Hepatocyte (in vitro differentiated cells): ENCODE results near the gene GRIK4. TPM values are rescaled to one million over a fixed set of nuclear protein-coding genes. Genes with fewer than 3 reads are reported as not detected.

Experiments
- DNase-seq: peaks from one replicate; pipeline ENCODE4 v3.0.0-alpha.2; 2016; ENCODE audit warnings: low spot score
- H2AFZ ChIP-seq: fragments of 200-600 bp; sonication (generic); 2 replicates; pipeline ENCODE4 v1.6.0; 2016; ENCODE audit warnings: antibody characterized with exemption, mild to moderate bottlenecking
- H3K27ac ChIP-seq: fragments of 200-600 bp; sonication (generic); 2 replicates; pipeline ENCODE4 v1.5.1; 2016; ENCODE audit warnings: mild to moderate bottlenecking
- H3K27me3 ChIP-seq: fragments of 200-600 bp; sonication (generic); 2 replicates; pipeline ENCODE4 v1.6.1; 2016
- H3K36me3 ChIP-seq: fragments of 200-600 bp; sonication (generic); replicated peaks from 2 replicates; pipeline ENCODE4 v1.5.1; 2016; ENCODE audit warnings: low read depth; ENCODE audit not compliant: insufficient read depth
- H3K4me1 ChIP-seq: fragments of 200-600 bp; sonication (generic); 2 replicates; pipeline ENCODE4 v1.5.1; 2016; ENCODE audit warnings: mild to moderate bottlenecking, moderate library complexity; ENCODE audit not compliant: insufficient read depth
- H3K4me2 ChIP-seq: fragments of 200-600 bp; sonication (generic); 2 replicates; pipeline ENCODE4 v1.6.0; 2016
- H3K4me3 ChIP-seq: fragments of 200-600 bp; sonication (generic); 2 replicates; pipeline ENCODE4 v1.5.1; 2016; ENCODE audit warnings: mild to moderate bottlenecking
- H3K79me2 ChIP-seq: fragments of 200-600 bp; sonication (generic); 2 replicates; pipeline ENCODE4 v1.6.0; 2017; ENCODE audit warnings: mild to moderate bottlenecking
- H3K9me2 ChIP-seq: fragments of 200-600 bp; sonication (generic); replicated peaks from 2 replicates; pipeline ENCODE4 v1.6.0; 2017; ENCODE audit warnings: mild to moderate bottlenecking; ENCODE audit not compliant: insufficient read depth
- H3K9me3 ChIP-seq: fragments of 200-600 bp; sonication (generic); 2 replicates; pipeline ENCODE4 v1.5.1; 2016; ENCODE audit warnings: low read depth, mild to moderate bottlenecking
- H4K20me1 ChIP-seq: fragments of 200-600 bp; sonication (generic); 2 replicates; pipeline ENCODE4 v1.6.0; 2016; ENCODE audit warnings: mild to moderate bottlenecking; ENCODE audit not compliant: insufficient read depth, poor library complexity, severe bottlenecking
- EZH2 ChIP-seq: fragments of 200-600 bp; sonication (generic); IDR thresholded peaks from 2 replicates; pipeline ENCODE4 v1.6.1; 2016; ENCODE audit warnings: antibody characterized with exemption, mild to moderate bottlenecking, borderline replicate concordance
- EZH2phosphoT487 ChIP-seq: fragments of 200-600 bp; sonication (generic); IDR thresholded peaks from one replicate; pipeline ENCODE4 v1.6.1; 2018; ENCODE audit warnings: antibody characterized with exemption, mild to moderate bottlenecking, low read depth, moderate library complexity; ENCODE audit not compliant: unreplicated experiment, severe bottlenecking
- WGBS: methylation state at CpG from one replicate; pipeline ENCODE4 v1.1.6; 2016; ENCODE audit warnings: low lambda C conversion rate; ENCODE audit errors: missing lambda C conversion rate; 5-methylcytosine and 5-hydroxymethylcytosine counted together
- polyA plus RNA-seq: library from polyadenylated mRNA; unstranded; fragments of >200 nt; fragmentation: Nextera tagmentation; extraction: Ambion mirVana; gene quantifications from 2 replicates; pipeline ENCODE4 v1.2.1, GENCODE V29; 2016
- total RNA-seq: library from RNA; depleted of rRNA; stranded (reverse); fragments of >200 nt; gene quantifications from 2 replicates; pipeline ENCODE4 v1.2.3, GENCODE V29; 2014
- TF ChIP-seq, protein P1 (sequence below): fragments of 200-600 bp; sonication (generic); IDR thresholded peaks from 2 replicates; pipeline ENCODE4 v1.5.1; 2016; ENCODE audit warnings: antibody characterized with exemption, mild to moderate bottlenecking; ENCODE audit not compliant: poor library complexity

Gene GRIK4
- total and polyA plus RNA-seq, 2 experiments from 2014 or later, result 1.5 to 2.3 TPM

DNA sequence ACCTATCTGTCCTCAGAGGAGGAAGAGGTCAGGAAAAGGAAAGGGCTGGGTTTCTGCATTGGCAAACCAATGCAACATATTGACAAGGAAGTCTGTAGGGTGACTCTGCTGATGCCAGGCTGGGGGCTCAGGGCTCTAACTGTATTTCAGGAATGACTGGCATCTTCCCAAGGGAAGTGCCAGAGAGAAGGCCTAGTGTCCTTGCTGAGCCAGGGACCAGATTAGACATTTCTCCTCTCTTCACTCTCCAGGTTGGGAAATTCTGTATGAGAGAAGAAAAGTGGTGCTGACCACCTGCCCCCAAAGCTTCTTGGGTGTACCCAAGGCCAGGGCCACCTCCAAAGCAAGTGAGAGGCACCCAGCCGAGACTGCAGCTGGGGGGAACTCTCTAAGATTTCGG is 27.2 kb downstream of the GRIK4 start:
- H3K9me3 ChIP-seq, result no peaks in the 10 kb centered on the region
- H3K27ac ChIP-seq, result no peak overlapping the region
- DNase-seq, result no peak
- WGBS, result 100% methylated on average over 2 of the region's 2 CpGs
- H3K79me2 ChIP-seq, result no peaks in the 10 kb centered on the region
- no peaks in the 10 kb centered on the region for H4K20me1 ChIP-seq
- no peaks in the 10 kb centered on the region for H3K9me2 ChIP-seq
- TF ChIP-seq EZH2, result no peak
- TF ChIP-seq, protein P1, sequence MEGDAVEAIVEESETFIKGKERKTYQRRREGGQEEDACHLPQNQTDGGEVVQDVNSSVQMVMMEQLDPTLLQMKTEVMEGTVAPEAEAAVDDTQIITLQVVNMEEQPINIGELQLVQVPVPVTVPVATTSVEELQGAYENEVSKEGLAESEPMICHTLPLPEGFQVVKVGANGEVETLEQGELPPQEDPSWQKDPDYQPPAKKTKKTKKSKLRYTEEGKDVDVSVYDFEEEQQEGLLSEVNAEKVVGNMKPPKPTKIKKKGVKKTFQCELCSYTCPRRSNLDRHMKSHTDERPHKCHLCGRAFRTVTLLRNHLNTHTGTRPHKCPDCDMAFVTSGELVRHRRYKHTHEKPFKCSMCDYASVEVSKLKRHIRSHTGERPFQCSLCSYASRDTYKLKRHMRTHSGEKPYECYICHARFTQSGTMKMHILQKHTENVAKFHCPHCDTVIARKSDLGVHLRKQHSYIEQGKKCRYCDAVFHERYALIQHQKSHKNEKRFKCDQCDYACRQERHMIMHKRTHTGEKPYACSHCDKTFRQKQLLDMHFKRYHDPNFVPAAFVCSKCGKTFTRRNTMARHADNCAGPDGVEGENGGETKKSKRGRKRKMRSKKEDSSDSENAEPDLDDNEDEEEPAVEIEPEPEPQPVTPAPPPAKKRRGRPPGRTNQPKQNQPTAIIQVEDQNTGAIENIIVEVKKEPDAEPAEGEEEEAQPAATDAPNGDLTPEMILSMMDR, result no peak
- no peak for TF ChIP-seq EZH2phosphoT487
- H3K4me3 ChIP-seq, result no peak overlapping the region
- no peaks in the 10 kb centered on the region for H3K36me3 ChIP-seq
- H2AFZ ChIP-seq, result no peak overlapping the region
- peaks cover 10% of the 10 kb centered on the region for H3K4me1 ChIP-seq
- no peaks in the 10 kb centered on the region for H3K27me3 ChIP-seq
- no peak overlapping the region for H3K4me2 ChIP-seq

DNA sequence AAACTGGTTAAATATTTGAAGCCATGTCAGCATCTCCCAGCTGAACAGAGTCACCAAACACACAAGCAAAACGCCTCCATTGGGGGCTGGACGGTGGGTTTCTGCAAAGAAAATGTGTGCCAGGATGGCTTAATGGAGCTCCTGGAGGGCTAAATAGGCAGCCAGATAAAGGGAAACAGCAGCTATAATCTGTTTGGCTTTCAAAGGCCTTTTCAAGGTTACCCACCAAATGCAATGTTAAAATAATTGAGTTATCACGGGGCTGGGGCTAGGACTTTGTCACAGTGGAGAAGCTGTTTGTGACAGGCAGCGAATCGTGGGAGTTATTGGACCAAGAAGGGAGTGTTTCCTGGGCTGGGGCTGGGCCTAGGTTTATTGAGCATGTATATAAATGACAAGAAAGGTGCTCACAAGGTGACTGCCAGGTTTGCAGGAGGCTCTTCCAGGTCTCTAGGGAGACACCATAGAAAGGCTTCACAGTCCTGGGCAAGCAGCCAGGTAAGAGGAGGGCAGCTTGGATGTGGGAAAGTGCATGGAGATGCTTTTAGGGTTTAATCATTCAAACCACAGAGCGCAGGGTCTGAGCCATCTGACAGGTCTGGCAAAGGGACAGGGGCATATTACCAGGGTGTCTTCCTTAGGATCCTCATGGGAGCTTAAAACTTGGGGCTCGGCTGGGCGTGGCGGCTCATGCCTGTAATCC is 28.3 kb downstream of the GRIK4 start:
- H3K4me2 ChIP-seq, result peak overlapping the region; percentile 12
- TF ChIP-seq EZH2 (no peak), EZH2phosphoT487 (no peak)
- TF ChIP-seq, protein P1, result no peak
- no peaks in the 10 kb centered on the region for H3K27me3 ChIP-seq
- no peaks in the 10 kb centered on the region for H3K36me3 ChIP-seq
- no peak overlapping the region for H3K27ac ChIP-seq
- peaks cover 10% of the 10 kb centered on the region for H3K4me1 ChIP-seq
- H3K79me2 ChIP-seq, result no peaks in the 10 kb centered on the region
- 82% methylated on average over 9 of the region's 9 CpGs for WGBS
- DNase-seq, result no peak
- H2AFZ ChIP-seq, result no peak overlapping the region
- H3K4me3 ChIP-seq, result no peak overlapping the region
- H3K9me3 ChIP-seq, result no peaks in the 10 kb centered on the region
- no peaks in the 10 kb centered on the region for H4K20me1 ChIP-seq
- H3K9me2 ChIP-seq, result no peaks in the 10 kb centered on the region

DNA sequence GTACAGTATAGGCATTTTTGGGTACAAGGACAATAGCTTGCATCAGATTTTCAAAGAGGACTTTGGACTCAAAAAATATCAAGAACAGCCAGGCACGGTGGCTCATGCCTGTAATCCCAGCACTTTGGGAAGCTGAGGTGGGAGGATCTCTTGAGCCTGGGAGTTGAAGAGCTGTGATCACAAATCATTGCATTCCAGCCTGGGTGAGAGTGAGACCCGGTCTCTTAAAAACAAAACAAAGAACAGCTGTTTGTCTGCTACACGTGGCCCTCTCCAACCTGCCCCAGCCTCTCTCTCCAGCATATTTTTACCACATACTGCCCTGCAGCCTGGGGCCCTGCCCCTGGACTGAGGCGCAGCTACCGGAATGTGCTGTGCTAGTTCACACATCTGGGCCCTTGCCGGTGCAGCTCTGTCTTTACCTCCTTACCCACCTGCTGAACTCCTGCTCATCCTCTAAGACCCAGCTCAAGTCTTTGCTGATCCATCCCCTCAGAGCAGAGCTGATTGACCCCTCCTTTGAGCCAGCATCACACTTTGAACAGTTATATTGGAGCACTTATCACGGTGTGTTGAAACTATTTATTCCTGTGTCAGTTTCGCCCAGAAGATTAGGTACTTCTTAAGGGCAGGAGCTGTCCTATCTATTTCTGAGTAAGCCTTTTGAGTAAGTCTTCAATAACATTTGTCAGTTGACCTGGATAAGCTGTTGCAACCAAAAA is 29.4 kb downstream of the GRIK4 start:
- H3K79me2 ChIP-seq, result no peaks in the 10 kb centered on the region
- no peak for DNase-seq
- H2AFZ ChIP-seq, result no peak overlapping the region
- peak overlapping the region; percentile 50 for H3K27ac ChIP-seq
- peak overlapping the region; percentile 12 for H3K4me2 ChIP-seq
- 38% methylated on average over 8 of the region's 8 CpGs for WGBS
- no peaks in the 10 kb centered on the region for H3K36me3 ChIP-seq
- H4K20me1 ChIP-seq, result no peaks in the 10 kb centered on the region
- TF ChIP-seq EZH2 (no peak), EZH2phosphoT487 (no peak)
- TF ChIP-seq, protein P1, result no peak
- no peaks in the 10 kb centered on the region for H3K9me2 ChIP-seq
- peaks cover 10% of the 10 kb centered on the region for H3K4me1 ChIP-seq
- H3K4me3 ChIP-seq, result no peak overlapping the region
- H3K9me3 ChIP-seq, result no peaks in the 10 kb centered on the region
- H3K27me3 ChIP-seq, result no peaks in the 10 kb centered on the region
